GM06990 (cell line): ENCODE measurements around the gene MED29.

ENCODE experiments used
- DNase-seq: peaks from one replicate; pipeline ENCODE4 v3.0.0-alpha.2; 2011; ENCODE audit not compliant: insufficient read length; ENCODE audit errors: extremely low read depth
- H3K27me3 ChIP-seq: replicated peaks from 2 replicates; pipeline ENCODE4 v1.6.0; 2011; ENCODE audit warnings: low read length; ENCODE audit not compliant: control insufficient read depth, insufficient read depth
- H3K36me3 ChIP-seq: 2 replicates; pipeline ENCODE4 v1.5.1; 2011; ENCODE audit warnings: low read length; ENCODE audit not compliant: control insufficient read depth, insufficient read depth
- H3K4me3 ChIP-seq: replicated peaks from 2 replicates; pipeline ENCODE4 v1.5.1; 2011; ENCODE audit warnings: low read depth, mild to moderate bottlenecking, control low read depth, low read length
- TF ChIP-seq, protein P1 (sequence below): IDR thresholded peaks from 2 replicates; pipeline ENCODE4 v1.5.1; 2011; ENCODE audit warnings: low read length, control low read depth, mild to moderate bottlenecking, inconsistent platforms; ENCODE audit not compliant: insufficient read depth, poor library complexity, severe bottlenecking

MED29 gene

DNA sequence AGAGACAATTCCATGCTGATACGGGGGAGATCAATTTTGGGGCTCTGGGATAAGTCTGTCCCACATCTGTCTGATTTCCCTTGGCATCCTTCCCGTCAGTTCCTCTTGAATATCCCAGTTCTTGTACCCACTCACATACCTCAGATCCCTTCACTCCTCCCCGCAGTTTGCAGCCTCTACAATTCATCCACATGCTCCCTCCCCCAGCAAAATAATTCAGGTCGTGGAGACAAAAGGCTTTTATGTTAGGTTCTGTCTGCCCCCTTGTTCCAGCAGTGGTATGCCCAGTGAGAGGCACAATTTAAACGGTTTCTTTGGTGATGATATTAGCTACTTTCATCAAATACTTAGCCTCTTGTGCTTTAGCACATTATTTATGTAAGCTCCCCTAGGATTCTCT lies 35.0 kb downstream of the MED29 start:
- no peak overlapping the region for H3K4me3 ChIP-seq
- DNase-seq, result no peak
- TF ChIP-seq, protein P1, sequence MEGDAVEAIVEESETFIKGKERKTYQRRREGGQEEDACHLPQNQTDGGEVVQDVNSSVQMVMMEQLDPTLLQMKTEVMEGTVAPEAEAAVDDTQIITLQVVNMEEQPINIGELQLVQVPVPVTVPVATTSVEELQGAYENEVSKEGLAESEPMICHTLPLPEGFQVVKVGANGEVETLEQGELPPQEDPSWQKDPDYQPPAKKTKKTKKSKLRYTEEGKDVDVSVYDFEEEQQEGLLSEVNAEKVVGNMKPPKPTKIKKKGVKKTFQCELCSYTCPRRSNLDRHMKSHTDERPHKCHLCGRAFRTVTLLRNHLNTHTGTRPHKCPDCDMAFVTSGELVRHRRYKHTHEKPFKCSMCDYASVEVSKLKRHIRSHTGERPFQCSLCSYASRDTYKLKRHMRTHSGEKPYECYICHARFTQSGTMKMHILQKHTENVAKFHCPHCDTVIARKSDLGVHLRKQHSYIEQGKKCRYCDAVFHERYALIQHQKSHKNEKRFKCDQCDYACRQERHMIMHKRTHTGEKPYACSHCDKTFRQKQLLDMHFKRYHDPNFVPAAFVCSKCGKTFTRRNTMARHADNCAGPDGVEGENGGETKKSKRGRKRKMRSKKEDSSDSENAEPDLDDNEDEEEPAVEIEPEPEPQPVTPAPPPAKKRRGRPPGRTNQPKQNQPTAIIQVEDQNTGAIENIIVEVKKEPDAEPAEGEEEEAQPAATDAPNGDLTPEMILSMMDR, result no peak
- H3K36me3 ChIP-seq, result peaks cover 20% of the 10 kb centered on the region
- H3K27me3 ChIP-seq, result no peaks in the 10 kb centered on the region

DNA sequence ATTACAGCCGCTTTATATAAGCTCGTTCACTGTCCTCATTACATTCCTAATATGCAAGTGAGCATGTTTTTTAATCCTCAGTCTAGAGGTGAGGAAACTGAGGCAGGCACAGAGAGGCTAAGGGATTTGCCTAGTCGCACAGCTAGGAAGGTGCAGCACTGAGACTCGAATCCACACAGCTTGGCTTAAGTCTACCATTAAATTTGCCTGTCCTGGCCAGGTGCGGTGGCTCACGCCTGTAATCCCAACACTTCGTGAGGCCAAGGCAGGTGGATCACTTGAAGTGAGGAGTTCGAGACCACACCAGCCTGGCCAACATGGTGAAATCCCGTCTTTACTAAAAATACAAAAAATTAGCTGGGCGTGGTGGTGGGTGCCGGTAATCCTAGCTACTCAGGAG lies 36.5 kb downstream of the MED29 start:
- no peak overlapping the region for H3K4me3 ChIP-seq
- TF ChIP-seq, protein P1, result no peak
- DNase-seq, result no peak
- H3K36me3 ChIP-seq, result peaks cover 21% of the 10 kb centered on the region
- no peaks in the 10 kb centered on the region for H3K27me3 ChIP-seq

DNA sequence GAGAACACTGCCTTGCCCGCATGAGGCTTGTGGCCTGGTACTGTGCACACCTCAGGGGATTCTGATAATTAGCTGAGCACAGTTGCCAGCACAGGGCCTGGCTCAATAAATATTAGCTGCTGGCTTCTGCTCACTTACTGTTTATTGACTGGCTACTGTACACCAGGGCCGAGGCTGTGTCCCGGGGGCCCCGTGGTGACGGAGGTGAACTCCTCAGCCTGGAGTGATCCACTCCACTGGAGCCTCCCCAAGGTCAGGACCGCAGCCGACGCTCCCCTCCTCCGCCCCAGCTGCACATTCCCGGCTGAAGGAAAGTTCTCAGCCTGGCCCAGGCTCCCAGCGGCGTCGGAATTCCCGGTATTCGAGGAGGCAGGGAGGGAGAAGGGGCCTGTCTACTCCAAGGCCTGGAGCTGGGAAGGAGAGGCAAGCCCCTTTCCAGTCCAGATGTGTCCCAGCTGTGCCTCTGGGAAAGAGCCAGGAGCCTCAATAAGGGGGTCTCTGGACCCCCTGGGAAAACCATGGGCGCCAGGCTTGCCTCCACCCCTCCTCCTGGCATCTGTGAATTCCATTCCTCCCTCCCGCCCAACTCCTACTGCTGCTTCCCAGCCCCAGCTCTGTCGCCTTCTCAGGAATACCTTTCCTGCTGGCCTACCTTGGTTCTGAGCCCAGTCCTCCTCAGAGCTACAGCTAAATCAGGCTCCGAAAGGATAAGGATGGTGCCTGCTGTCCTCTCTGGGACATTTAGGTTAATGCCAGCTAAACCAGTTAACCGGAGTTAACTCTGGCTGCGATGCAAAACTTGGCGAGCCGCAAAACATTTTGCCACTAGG lies 37.3 kb downstream of the MED29 start:
- DNase-seq, result no peak
- H3K36me3 ChIP-seq, result peaks cover 25% of the 10 kb centered on the region
- no peak overlapping the region for H3K4me3 ChIP-seq
- TF ChIP-seq, protein P1, result no peak
- H3K27me3 ChIP-seq, result no peaks in the 10 kb centered on the region

DNA sequence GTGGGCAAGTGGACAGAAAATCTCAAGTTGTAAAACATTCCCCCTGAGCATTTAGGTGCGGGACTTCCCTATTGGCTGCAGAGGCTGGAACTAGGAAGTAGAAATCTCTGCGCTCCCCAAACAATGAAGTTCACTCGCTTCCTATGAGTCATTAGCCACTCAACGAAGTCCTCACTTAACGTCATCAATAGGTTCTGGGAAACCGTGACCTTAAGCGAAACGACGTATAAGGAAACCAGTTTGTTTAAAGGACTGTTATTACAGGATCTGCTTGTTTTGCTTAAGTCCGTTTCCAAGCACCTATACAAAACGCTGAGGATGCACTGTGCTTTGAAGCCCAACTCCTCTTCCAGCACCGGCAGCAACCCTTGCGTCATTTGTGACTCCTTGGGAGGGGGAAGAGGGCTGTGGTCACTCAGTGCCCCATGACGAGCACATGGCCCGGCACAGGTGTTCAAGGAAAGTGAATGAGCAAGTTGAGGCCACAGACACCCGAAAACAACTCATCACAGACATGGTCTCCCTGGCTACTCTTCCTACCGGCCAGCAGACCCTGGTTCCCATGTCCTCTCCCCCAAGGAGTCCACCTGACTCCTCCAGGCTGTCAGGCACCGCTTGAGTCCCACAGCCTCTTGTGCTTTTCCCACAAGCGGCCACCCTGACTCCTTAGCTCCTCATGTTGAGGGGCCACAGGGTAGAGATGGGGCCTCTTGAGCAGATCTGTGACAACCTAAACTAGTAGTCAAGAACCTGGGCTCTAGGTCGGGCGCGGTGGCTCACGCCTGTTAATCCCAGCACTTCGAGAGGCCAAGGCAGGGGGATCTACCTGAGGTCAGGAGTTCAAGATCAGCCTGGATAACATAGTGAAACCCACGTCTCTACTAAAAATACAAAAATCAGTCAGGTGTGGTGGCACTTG lies 39.8 kb downstream of the MED29 start:
- TF ChIP-seq, protein P1, result no peak
- Histone ChIP-seq H3K36me3 (peaks cover 27% of the 10 kb centered on the region), H3K27me3 (no peaks in the 10 kb centered on the region), H3K4me3 (0 out of 2 replicates have a peak overlapping the region, but pooled peaks have one; percentile 1)
- peak; percentile 82 for DNase-seq

DNA sequence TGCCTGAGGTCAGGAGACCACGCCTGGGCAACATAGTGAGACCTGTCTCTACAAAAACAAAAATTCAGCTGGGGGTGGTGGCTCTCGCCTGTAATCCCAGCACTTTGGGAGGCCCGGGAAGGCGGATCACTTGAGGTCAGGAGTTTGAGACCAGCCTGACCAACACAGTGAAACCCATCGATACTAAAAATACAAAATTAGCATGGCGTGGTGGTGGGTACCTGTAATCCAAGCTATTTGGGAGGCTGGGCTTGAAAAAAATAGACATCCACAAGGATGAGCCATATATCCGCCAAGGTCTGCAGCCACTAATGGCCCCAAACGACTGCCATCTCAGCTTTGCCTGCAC lies 41.5 kb downstream of the MED29 start:
- Histone ChIP-seq H3K27me3 (no peaks in the 10 kb centered on the region), H3K4me3 (no peak overlapping the region), H3K36me3 (peaks cover 27% of the 10 kb centered on the region)
- TF ChIP-seq, protein P1, result no peak
- no peak for DNase-seq
